Activated CD4-positive, alpha-beta T cell treated with anti-CD3 and anti-CD28 coated beads, Interleukin-2, amount 50 U/mL, for 1 hour (primary cell): ENCODE data around the gene LRRC61.

Experiments used
- DNase-seq: peaks from one replicate; pipeline ENCODE4 v3.0.0-alpha.2; 2020

LRRC61 gene

GRCh38 chr7:150357771-150358427 lies 34.7 kb downstream of the LRRC61 start:
- DNase-seq, result no peak

- no peak for DNase-seq
These were observed 35.3 kb downstream of the LRRC61 start for GRCh38 chr7:150358433-150358832.

- no peak for DNase-seq
These were observed 36.0 kb downstream of the LRRC61 start for GRCh38 chr7:150358988-150359621.

- DNase-seq, result no peak
These were observed 36.6 kb downstream of the LRRC61 start for GRCh38 chr7:150359622-150360362.

GRCh38 chr7:150360363-150361058 lies 37.4 kb downstream of the LRRC61 start:
- no peak for DNase-seq

- no peak for DNase-seq
These were observed 38.2 kb downstream of the LRRC61 start for GRCh38 chr7:150361402-150361801.

GRCh38 chr7:150361807-150362621 lies 38.9 kb downstream of the LRRC61 start:
- no peak for DNase-seq

- DNase-seq, result no peak
These were observed 40.2 kb downstream of the LRRC61 start for GRCh38 chr7:150363370-150363769.

GRCh38 chr7:150363872-150364271 lies 40.7 kb downstream of the LRRC61 start:
- no peak for DNase-seq

GRCh38 chr7:150365194-150365593 lies 42.0 kb downstream of the LRRC61 start:
- DNase-seq, result no peak

- DNase-seq, result no peak
These were observed 42.7 kb downstream of the LRRC61 start for GRCh38 chr7:150365673-150366398.

- DNase-seq, result no peak
These were observed 44.5 kb downstream of the LRRC61 start for GRCh38 chr7:150367677-150368095.

GRCh38 chr7:150368096-150368883 lies 45.1 kb downstream of the LRRC61 start, which contains the start of gene REPIN1:
TSS of gene REPIN1 (plus strand) at chr7:150368822. CDS start at chr7:150369712, 890 bp downstream.
- peak; percentile 79 for DNase-seq

GRCh38 chr7:150368884-150369747 lies 46.0 kb downstream of the LRRC61 start:
- DNase-seq, result peak; percentile 62

GRCh38 chr7:150369748-150370501 lies 46.8 kb downstream of the LRRC61 start:
- no peak for DNase-seq

- no peak for DNase-seq
These were observed 47.5 kb downstream of the LRRC61 start for GRCh38 chr7:150370612-150371071.

- no peak for DNase-seq
These were observed 48.2 kb downstream of the LRRC61 start for GRCh38 chr7:150371131-150371995.

- no peak for DNase-seq
These were observed 48.8 kb downstream of the LRRC61 start for GRCh38 chr7:150371996-150372270.
